NCI-H2196 (cell line): Measurements from ENCODE around the gene PPP6R2.
"Not testable (repeated sequence)": the region's sequence is repeated elsewhere in the genome, so short reads cannot be mapped to it uniquely, and the experiment has no call there.

Source experiments
- DNase-seq: peaks from one replicate; lab custom pipeline; 2025; ENCODE audit not compliant: unreplicated experiment; lab: John Stamatoyannopoulos, UW

The PPP6R2 gene

DNA sequence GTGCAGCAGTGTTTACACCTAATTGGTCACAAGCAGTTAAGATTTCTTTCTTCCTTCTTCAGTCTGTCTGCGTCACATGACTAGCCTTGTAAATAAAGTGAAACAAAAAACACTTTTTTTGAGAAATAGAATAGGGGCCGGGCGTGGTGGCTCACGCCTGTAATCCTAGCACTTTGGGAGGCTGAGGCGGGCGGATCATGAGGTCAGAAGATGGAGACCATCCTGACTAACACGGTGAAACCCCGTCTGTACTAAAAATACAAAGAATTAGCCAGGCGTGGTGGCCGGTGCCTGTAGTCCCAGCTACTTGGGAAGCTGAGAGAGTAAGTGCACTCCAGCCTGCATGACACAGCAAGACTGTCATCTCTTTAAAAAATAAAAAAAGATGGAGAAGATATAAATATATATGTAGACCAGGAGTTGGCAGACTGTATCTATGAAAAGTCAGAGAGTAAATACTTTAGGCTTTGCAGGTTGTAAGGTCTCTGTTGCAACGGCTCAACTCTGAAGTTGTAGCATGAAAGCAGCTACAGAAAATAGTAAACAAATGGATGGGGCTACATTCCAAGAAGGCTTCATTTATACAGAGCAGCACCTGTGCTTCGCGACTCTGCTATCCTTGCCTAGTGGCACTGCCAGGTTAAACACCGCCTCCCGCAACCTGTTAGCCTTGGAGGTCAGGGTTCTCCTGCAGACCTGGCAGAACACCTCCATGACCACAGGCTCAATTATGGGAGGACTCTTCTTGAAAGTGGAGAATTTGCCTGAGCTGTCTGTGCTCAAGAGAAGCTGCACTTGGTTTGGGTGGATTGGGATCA lies 55.9 kb downstream of the PPP6R2 start:
- DNase-seq: no peak

DNA sequence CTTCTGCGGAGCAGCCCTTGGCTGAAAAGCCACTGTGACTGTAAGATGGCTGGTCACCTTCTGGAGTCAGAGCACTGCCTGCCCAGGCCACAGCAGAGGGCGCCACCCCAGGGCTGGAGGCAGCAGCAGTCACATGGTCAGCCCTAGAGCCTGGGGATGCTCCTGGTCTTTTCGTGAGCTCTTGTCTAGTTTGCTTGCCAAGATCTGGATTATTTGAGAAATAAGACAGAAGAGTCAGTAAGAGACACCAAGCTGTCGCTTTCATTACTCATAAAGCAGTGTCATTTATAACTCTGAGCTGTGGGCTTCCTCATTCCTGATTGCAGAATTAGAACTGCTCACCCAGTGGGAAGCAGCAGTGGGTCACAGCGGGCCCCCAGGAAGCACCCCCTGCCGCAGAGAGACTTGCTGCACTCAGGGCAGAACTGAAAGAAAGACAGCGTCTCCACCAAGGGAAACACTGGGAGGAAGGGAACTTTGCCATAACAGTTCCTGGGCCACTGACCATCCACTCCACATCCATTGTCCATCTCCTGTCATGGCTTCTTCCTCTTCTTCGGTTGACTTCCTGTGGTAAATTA lies 56.7 kb downstream of the PPP6R2 start:
- DNase-seq: peak; percentile 20

DNA sequence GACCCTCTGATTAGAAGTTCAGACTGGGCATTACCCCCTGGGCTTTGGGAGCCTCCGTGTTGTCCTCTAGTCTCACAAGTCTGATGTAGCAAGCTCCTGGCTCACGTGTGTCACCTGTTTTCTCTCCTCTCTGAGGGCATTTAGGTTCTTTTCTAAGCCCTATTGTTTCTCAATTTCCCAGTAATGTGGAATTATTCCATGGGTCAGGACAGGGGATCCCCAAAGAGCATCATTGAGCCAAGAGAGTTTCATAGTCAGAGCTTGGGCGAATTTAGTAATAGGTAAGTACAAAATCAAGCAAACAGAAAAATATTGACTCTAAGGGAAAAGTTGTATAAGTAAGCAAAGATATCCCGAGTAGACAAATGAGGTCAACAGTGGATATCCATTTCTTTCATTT lies 57.3 kb downstream of the PPP6R2 start:
- no peak for DNase-seq

DNA sequence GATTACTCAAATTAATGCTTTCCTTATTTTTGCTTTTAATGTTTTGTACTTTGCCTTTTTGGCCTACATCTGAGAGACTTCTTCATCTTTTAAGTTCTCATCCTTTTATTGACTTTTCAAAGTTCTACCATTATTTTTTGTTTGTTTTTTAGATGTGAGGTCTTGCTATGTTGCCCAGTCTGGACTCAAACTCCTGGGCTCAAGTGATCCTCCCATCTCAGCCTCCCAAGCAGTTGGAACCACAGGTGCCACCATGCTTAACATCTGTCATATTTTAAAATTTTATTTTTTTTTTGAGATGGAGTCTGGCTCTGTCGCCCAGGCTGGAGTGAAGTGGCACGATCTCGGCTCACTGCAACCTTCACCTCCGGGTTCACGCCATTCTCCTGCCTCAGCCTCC lies 57.8 kb downstream of the PPP6R2 start:
- DNase-seq: no peak

DNA sequence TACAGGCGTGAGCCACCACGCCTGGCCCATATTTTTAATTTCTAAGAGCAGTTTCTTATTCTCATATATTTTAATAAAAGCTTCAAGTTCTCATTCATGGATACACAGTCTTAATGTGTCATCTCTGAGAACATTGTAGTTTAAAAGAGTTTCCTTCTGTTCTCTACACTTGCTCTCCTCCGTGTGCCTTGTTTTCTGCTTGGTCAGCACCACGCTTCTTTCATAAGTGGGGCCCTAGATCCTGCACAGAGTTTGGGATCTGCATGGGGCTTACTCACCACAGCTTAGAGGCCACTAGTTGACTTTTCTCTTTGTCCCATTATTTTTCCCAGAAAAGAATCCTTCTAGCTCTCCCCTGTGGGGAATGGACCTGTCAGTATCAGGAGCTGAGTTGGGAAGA lies 58.8 kb downstream of the PPP6R2 start:
- DNase-seq: no peak

DNA sequence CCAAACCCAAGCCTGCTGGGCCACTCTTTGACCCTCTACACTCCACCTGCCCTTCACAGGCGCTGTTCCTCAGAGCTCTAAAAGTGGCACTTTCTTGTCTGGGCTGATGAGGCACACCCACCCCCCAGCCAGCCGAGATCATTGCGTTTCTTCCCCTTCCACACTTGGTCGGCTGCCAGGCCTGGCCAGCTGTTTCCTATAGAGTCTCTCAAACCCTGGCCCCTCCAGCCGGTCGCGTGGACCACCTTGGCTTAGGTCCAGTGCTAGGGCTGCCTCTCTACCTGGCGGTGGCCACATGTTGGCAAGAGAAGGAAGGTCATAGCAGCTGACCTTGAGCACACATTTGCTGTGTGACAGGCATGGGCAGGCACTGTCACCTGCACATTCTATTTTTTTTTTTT lies 60.6 kb downstream of the PPP6R2 start:
- no peak for DNase-seq

DNA sequence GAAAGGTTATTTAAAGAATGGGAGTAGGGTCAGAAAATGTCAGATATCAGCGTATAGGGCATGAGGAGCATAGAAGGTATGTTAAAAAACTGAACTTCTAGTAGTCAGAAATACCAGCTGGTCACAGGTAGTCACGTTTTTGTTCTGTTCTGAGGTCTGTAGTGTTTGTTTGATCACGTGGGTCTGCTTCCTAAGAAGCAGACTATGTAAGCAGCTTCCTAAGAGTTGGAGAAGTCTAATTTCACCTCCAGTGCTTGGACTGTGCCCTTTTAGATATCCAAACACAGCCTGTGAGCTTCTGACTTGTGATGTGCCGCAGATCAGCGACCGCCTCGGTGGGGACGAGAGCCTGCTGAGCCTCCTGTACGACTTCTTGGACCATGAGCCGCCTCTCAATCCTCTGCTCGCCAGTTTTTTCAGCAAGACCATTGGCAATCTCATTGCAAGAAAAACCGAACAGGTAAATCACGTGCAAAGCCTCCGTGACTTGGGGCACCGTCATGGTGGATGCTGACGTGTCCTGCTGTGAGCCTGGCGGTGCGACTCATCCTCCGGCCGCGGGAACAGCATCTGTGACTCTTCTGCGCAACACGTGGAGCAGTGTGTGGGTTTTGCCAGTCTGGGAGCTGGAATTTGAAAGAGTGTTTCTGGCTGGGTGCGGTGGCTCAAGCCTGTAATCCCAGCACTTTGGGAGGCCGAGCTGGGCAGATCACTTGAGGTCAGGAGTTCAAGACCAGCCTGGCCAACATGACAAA lies 63.5 kb downstream of the PPP6R2 start:
- DNase-seq: no peak

DNA sequence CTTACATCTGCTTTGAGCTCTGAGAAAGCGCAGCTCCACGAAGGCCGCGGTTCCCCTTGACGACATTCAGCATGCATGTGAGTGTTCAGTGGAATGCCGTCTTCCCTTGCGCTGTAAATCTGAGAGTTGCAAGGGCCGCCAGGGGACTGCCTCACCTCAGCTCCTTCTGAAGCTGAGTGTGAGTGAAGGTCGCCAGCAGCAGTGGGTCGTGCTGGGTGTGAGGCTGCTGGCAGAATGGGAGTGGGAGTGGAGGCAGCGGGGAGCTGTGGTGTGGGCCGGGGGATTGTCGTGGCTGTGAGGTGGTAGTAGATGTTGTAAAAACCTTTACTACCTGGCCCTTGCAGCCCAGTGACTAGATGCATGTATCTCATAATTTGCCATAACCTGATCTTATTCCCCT lies 65.2 kb downstream of the PPP6R2 start:
- no peak for DNase-seq

DNA sequence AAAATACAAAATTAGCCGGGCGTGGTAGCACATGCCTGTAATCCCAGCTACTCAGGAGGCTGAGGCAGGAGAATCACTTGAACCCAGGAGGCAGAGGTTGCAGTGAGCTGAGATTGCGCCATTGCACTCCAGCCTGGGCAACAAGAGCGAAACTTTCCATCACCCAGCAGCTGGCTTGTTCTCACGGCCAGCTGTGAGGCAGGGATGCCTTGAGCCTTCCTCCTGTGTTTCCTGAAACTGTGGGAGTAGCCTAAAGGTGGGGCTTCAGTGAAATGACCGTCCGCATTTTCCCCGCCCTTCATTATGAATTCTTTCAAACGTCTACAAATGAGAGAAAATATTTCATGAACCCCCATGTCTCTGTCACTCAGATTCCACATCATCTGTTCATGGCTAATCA lies 65.8 kb downstream of the PPP6R2 start:
- DNase-seq: not testable (repeated sequence)

DNA sequence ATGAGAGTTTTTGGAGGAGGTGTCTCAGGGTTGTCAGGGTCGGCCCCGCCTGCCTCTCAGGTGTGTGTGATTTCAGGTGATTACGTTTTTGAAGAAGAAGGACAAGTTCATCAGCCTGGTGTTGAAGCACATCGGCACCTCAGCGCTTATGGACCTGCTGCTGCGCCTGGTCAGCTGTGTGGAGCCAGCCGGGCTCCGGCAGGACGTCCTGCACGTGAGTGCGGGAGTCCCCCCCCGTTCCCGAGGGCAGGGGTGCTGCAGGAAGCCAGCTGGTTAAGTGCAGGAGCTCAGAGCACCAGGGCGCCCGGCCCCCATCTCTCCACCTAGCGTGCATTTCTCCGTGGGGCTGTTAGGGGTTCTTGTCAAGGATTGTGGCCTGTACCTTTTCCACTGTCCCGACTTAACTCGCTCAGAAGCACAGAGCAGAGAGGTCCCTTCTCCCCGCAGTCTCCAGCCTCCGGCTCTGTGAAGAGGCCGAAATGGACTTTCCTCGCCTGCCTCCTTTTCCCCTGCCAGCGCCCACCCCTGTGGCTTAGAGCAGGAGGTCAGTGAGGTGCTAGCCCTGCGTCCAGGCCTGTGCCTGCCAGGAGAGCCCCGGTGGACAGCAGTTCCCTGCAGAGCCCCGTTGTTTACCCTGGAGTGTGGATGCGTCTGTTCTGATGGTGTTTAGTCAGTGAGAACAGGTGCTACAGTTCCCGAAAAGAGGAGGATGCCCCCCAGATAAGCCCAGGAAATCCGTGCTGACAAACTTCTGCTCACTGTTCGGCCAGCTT lies 71.5 kb downstream of the PPP6R2 start:
- no peak for DNase-seq

DNA sequence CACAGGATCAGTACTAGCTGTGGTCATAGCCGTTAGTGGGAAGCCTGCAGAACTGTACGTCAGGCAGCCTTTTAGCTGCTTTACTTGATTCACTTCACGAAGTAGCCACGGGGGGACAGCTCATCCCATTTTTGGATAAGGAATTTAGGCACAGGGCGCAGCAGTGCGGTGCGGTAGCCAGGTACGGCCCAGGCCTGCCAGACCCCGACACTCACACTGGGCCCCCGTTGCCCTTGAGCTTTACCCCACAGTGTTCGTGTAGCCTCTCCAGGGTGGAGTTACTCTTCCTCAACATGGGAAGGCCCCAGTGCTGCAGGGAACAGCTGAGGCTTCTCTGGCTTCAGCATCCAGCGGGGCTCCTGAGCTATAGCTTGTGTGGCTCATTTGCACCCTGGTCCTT lies 72.3 kb downstream of the PPP6R2 start:
- DNase-seq: no peak

DNA sequence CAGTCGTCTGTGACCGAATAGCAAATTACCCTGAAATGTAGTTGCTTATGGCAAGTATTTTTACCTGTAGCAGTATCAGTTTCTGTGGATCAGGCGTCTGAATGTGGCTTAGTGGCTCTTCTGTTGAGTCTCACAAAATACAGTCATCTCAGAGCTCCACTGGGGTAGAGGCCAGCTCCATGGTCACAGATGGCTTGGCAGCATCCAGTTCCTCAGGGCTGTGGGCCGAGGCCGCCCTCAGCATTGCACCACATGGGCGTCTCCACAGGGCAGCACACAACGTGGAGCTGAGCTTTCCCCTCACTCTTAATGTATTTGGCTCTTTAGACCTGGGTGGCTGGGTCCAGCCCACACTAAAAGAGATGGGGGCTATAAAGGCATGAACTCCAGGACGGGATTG lies 73.9 kb downstream of the PPP6R2 start:
- DNase-seq: no peak

DNA sequence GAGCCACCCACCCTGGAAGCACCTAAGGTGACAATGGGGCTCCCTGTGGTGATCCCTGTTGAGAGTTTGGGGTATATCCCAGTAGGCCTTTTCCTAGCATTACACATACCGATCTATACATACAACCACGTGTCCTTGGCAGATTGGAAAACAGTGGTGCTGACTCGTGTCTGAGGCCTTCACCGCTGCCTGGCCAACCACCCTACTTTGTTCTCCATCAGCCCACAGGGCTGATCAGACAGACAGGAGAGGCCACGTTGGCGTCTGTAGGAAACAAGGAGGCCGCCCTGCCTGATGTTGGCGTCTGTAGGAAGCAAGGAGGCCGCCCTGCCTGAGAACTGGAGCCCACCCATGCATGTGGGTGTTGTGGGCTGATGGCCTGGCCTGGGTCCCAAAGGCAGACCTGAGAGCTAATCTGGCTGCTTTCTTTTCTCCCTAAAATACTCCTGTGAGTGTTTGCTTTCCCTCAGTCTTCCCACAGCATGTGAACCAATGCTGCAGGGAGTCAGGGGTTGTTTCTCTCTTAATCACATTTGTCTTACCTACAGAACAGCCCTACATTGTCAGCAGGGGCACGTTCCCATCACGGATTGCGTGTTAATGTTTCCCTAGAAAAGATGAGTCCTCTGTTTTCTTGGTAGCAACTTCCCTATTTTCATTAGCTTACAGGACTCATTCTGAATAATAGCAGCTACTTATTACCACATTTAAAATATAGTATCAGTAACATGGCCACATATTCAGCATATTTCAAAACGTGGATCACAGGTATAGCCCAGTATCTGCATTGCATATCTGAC lies 74.5 kb downstream of the PPP6R2 start:
- no peak for DNase-seq

DNA sequence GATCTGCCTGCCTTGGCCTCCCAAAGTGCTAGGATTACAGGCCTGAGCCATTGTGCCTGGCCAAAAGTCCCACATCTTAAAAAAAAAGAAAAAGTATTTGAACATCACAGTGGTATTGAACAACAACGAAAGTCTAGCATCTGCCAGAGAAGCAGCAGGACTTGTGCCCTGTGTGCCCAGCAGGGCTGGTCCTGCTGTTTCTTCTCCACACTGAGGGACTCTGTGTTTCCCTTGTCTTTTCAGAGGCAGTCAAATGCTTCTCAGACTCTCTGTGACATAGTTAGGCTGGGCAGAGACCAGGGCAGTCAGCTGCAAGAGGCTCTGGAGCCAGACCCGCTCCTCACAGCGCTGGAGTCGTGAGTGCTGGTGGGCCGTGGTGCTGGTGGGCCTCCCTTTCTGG lies 75.5 kb downstream of the PPP6R2 start:
- DNase-seq: no peak

DNA sequence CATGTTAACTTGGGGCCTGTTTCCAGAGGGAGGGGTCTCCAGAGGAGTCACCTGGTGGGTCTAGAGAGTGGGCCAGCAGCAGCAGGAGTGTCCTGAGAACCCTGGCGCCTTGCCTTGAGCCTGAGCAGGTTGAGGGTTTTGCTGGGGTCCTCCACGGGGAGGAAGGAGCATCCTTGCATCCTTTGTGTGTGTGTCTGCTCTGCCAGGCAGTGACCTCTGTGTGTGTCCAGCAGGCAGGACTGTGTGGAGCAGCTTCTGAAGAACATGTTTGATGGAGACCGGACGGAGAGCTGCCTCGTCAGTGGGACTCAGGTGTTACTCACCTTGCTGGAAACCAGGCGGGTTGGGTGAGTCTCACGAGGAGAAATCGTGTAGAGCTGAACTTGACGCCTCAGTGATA lies 76.0 kb downstream of the PPP6R2 start:
- no peak for DNase-seq

DNA sequence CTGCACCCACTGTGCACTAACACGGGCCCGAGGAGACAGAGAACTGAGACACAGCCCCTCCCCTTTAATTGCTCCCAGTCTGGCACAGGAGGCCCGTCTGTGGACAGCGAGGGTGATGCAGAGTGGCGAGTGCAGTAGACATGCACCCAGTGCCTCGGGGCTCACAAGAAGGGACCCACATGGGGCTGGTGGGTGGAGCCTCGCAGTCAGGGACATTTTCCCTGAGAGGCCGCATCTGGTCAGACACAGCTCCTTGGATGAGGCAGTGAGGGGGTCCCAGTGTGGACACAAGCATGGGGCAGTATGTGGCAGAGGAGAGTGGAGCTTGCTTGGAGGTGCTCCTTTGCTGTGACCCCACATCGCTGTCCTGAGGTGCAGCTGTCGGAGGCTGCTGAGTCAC lies 76.9 kb downstream of the PPP6R2 start:
- DNase-seq: no peak

DNA sequence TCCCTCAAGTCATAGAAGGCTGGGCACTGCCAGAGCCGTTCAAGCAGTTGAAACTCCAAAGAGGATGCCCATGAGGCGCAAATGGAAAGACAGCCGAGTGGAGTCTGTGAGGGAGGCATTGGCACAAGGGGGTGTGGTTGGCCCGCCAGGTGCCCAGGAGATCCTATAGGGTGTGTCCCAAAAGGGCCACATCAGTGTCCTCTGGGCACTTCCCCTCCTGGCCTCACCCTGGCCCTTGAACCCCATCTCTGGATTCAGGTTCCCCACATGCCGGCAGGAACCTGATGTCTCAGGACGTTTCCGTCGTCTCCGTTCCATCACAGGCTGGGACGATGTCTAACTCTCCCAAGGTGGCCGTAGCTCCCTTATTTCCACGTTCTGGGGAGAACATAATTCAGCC lies 77.5 kb downstream of the PPP6R2 start:
- DNase-seq: no peak

DNA sequence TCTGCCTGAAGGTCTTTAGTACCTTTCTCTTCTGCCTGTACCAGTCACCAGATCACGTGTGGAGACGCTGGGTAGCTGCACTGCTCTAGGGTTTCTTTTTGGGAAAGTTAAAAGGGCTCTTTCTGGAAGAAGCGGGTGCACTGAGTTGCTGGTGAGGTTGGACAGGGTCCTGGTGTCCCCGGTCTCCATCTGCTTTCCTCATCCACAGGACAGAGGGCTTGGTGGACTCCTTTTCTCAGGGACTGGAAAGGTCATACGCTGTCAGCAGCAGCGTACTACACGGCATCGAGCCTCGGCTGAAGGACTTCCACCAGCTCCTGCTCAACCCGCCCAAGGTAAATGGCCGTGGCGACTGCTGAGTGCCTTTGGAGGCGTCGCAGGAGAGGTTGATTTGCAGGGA lies 78.9 kb downstream of the PPP6R2 start:
- no peak for DNase-seq

DNA sequence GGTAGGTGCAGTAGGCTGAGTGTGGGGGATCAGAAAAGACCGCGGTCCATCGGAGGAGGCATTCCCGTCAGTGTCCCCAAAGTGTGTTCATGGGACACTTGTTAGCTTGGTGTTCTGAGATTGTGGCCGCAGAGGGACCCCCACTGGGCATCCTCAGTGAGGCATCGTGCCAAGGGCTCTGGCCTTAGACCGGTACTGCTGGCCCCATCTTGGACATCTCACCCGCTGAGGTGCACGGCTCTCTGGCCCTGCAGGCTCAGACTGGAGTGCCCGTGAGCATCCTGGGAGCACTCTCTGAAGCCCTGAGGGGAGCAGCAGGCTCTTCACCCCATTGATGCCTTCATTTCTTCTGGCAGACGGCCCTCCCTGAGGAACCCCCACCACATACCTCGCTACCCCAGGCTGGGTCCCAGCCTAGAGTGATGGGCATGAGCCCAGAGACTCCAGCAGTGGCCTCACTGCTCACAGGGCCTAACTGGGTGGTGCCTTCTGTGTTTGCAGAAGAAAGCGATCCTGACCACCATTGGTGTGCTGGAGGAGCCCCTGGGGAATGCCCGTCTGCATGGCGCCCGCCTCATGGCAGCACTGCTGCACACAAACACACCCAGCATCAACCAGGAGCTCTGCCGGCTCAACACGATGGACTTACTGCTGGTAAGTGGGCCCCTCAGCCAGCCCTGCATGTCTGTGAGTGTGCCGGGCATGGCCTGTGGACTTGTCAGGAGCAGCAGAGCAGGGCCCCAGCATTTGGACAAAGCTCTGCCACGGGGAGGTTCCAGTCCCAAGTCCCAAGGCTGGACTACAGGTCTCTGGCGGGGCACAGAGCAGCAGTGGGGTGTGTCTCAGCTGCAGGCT lies 80.1 kb downstream of the PPP6R2 start:
- DNase-seq: no peak

DNA sequence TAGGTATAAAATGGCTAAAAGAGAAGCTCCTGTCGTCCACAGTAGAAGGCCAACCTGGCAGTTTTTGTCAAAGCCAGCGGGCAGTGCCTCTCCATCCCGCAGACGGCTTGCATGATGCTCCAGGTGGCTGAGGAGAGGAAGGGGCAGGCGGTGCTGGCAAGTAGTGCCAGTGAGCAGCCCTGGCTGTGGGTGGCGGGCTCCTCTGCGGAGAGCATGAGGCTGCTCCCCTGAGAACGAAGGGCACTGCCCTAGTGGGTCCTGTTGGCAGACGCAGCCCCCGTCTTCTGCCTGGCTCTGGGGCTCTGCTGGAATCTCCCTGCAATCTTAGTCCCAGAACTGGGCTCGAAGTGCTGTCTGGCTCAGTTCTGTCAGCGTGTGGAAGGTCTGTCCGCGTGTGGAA lies 80.8 kb downstream of the PPP6R2 start:
- no peak for DNase-seq
